Chondrocyte (in vitro differentiated cells): ENCODE results near the gene HCCS. TPM values are rescaled to one million over a fixed set of nuclear protein-coding genes. Genes with fewer than 3 reads are reported as not detected.

ENCODE experiments used
- DNase-seq: peaks from one replicate; pipeline ENCODE4 v3.0.0; 2021; ENCODE audit warnings: mixed read lengths, low spot score
- H3K27ac Mint-ChIP-seq: one replicate; pipeline ENCODE4 v1.8.0; 2021; ENCODE audit warnings: mild to moderate bottlenecking, moderate library complexity, mixed read lengths; ENCODE audit not compliant: unreplicated experiment
- H3K27me3 Mint-ChIP-seq: 2 replicates; pipeline ENCODE4 v1.8.0; 2021; ENCODE audit warnings: low read depth, mixed read lengths
- H3K36me3 Mint-ChIP-seq: 2 replicates; pipeline ENCODE4 v1.8.0; 2021; ENCODE audit warnings: low read depth, mixed read lengths
- H3K4me1 Mint-ChIP-seq: 2 replicates; pipeline ENCODE4 v1.8.0; 2021; ENCODE audit warnings: low read depth, mild to moderate bottlenecking, mixed read lengths
- H3K4me3 Mint-ChIP-seq: one replicate; pipeline ENCODE4 v1.8.0; 2021; ENCODE audit warnings: mild to moderate bottlenecking, moderate library complexity, mixed read lengths; ENCODE audit not compliant: unreplicated experiment
- H3K9me3 Mint-ChIP-seq: 2 replicates; pipeline ENCODE4 v1.8.0; 2021; ENCODE audit warnings: low read depth, mixed read lengths
- total RNA-seq: library from RNA; stranded (reverse); gene quantifications from 3 replicates; pipeline ENCODE4 v1.2.1, GENCODE V29; 2021
- TF ChIP-seq, protein P1 (sequence below): fragments of 200-600 bp; sonication (generic); IDR thresholded peaks from 2 replicates; pipeline ENCODE4 v1.5.0; 2021; ENCODE audit warnings: antibody characterized with exemption, mild to moderate bottlenecking, moderate library complexity

The HCCS gene
- total RNA-seq, 1 donor from 2014 or later: 25.5 TPM

DNA sequence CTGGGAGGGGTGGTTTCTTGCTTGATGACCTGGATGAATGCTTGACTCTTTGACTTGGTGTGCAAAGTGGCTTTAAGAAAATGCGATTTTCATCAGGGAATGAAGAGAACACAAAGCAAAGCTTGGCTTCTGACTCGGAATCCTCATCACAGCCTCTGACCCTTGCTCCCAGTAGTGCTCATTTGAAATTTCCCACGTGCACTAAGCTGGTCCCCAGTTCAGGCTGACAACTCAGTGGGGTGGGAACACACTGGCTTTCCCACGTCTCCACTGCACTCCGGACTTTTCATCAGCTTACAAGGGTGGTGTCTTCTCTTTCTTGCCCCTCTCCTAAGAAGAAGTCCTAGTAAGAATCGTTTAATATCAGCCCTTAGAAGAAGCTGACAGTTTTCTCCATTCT is 53.3 kb downstream of the HCCS start:
- Mint-ChIP-seq H3K4me1 (no peaks in the 10 kb centered on the region), H3K4me3 (no peak overlapping the region), H3K9me3 (peaks cover 10% of the 10 kb centered on the region)

DNA sequence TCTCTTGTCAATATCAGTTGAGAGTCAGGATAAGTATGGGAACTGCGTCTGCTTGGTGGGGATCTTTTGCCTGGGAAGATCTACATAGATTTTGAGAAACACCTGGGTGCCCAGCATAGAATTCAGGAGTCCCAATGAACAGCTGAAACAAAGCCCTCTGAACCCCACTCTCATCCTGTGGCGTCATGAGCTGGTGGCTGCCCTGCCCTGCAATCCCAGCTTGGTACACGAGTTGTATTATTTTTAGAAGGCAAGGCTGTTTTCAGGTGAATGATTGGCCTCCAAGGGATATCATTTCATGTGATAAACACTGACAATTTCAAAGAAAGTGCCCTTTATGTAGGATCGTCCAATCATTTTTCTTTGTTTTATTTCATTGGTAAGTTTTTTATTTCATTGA is 60.8 kb downstream of the HCCS start:
- Mint-ChIP-seq H3K27me3 (no peaks in the 10 kb centered on the region), H3K4me3 (no peak overlapping the region), H3K36me3 (no peaks in the 10 kb centered on the region), H3K9me3 (peaks cover 15% of the 10 kb centered on the region), H3K4me1 (peaks cover 2% of the 10 kb centered on the region), H3K27ac (no peak overlapping the region)
- DNase-seq: no peak
- TF ChIP-seq, protein P1, sequence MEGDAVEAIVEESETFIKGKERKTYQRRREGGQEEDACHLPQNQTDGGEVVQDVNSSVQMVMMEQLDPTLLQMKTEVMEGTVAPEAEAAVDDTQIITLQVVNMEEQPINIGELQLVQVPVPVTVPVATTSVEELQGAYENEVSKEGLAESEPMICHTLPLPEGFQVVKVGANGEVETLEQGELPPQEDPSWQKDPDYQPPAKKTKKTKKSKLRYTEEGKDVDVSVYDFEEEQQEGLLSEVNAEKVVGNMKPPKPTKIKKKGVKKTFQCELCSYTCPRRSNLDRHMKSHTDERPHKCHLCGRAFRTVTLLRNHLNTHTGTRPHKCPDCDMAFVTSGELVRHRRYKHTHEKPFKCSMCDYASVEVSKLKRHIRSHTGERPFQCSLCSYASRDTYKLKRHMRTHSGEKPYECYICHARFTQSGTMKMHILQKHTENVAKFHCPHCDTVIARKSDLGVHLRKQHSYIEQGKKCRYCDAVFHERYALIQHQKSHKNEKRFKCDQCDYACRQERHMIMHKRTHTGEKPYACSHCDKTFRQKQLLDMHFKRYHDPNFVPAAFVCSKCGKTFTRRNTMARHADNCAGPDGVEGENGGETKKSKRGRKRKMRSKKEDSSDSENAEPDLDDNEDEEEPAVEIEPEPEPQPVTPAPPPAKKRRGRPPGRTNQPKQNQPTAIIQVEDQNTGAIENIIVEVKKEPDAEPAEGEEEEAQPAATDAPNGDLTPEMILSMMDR: no peak

More for the DNA sequence above, 53.3 kb downstream of the HCCS start:
- TF ChIP-seq, protein P1: no peak
- DNase-seq: no peak
- H3K36me3 Mint-ChIP-seq: no peaks in the 10 kb centered on the region
- H3K27ac Mint-ChIP-seq: no peak overlapping the region
- no peaks in the 10 kb centered on the region for H3K27me3 Mint-ChIP-seq

DNA sequence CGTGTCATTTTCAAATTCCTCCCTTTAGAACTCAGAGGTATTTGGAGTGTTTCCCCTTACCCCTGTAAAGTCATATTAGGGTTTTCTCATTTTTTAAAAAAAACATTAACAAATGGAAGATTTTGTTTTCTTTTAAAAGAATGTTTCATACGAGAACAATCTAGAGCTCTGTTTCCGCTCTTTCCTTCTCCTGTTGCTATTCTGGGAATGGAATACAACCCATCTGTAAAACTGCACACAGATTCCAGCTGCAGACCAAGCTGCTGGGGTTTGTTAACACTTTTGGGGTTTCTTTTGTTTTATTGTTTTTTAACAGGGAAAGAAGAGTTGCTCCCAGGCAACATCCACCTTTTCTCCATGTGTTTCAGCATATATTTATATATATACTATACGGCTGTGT is 61.3 kb downstream of the HCCS start:
- H3K27me3 Mint-ChIP-seq: no peaks in the 10 kb centered on the region
- no peak for DNase-seq
- H3K36me3 Mint-ChIP-seq: no peaks in the 10 kb centered on the region
- H3K4me3 Mint-ChIP-seq: no peak overlapping the region
- TF ChIP-seq, protein P1: no peak
- H3K9me3 Mint-ChIP-seq: peaks cover 10% of the 10 kb centered on the region
- no peak overlapping the region for H3K27ac Mint-ChIP-seq
- peaks cover 2% of the 10 kb centered on the region for H3K4me1 Mint-ChIP-seq

Other genes with a start within 250 kb of the HCCS start
- gene AMELX, start 182.1 kb downstream of the HCCS start, total RNA-seq: not detected in 3 replicates